HG03045 (cell line): ENCODE measurements around the gene COX20.
"Not testable (repeated sequence)": the region's sequence is repeated elsewhere in the genome, so short reads cannot be mapped to it uniquely, and the experiment has no call there.

ENCODE experiments used
- ATAC-seq: cut with Tn5 transposase; IDR thresholded peaks from one replicate; pipeline ENCODE4 v1.9.1; 2021; ENCODE audit warnings: mild to moderate bottlenecking, moderate library complexity; ENCODE audit not compliant: unreplicated experiment

The COX20 gene, protein sequence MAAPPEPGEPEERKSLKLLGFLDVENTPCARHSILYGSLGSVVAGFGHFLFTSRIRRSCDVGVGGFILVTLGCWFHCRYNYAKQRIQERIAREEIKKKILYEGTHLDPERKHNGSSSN

DNA sequence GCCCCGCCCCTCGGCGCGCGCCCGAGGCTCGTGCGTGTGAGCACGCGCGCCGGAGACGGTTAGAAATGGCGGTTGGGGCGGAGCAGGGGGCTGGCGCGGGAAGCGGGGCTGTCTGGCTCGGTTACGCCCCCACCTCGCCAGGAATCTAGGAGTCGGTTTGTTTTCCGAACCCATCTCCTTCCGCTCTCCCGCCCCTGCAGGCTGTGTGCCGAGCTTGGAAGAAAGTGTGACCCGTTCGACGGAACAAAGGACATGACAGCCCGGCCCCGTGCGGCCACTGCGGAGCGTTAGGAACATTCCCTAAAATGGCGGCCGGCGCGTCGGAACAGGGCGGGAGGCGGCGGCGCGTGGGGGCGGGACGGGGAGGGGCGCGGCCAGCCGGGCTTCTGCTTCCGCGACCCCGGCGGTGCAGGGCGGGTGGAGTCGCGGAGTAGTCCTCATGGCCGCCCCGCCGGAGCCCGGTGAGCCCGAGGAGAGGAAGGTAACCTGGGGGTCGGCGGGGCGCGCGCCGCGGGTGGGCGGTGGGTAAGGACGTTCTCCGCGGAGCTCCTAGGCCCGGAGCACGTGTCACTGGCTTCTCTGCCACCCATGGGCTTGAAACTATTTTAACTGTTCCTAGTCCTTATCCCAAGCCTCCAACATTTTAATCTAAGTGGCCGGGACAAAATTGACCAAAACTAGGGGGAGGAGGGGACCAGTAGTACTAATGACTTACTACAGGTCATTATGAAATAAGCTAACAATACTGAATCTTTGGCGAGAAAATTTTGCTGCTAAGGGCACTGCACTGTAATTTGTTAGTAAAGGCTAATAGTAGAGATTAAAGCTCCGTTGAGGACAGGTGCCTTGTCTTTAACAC, at the start of gene COX20:
COX20 (plus strand) TSS at position 383 of the 859 bp plus-strand sequence; CDS start at position 440, 57 bp downstream.
- peak; percentile 65 for ATAC-seq

DNA sequence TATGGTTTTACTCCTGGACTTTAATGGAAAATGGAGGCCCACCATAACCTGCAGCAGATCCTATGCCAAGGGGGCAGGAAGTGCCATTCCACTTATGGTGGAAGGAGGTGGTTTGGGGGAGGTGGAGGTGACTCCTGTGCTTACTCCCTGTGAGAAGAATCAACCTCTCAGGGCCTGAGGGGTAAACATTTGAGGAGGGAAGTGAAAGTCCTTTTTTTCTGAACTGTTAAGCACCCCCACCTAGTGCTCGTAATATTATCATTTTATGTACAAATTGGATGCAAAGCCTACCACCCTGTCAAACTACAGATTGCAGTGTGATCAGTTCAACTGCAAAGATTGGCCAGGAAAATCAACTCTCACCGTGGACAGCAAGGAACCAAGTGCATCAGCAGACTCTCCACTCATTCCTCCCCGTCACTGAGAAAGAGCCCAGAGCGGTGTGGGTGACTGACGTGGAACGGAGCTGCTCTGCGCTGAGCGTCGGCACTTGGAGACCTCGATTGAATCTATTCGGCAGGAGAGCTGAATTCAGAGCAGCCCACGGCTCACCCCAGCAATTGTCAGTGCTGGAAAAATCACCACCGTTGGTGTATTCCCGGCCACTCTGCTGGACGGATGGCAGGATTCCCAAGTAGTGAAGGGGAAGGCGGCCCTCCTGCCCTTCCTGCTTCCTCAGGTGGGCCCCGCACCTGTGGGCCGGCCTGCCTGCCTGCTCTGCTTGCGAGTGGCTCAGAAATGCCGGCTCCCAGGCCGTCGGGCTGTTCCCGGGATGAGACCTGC, 46.8 kb upstream of the COX20 start:
- ATAC-seq: no peak

DNA sequence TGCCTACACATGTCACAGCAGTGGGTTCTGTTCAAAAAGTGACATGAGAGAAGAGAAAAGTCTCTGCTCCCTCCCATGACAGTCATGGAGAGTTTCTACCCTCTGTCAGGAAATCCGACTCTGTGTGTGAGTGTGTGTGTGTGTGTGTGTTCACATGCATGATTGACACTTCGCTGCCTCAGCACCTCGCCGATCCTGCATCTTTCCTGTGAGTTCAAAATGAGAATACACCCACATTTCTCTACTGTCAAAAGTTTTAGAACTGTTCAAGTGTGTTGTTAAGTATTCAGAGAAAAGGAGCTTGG, 46.2 kb upstream of the COX20 start:
- ATAC-seq: no peak

DNA sequence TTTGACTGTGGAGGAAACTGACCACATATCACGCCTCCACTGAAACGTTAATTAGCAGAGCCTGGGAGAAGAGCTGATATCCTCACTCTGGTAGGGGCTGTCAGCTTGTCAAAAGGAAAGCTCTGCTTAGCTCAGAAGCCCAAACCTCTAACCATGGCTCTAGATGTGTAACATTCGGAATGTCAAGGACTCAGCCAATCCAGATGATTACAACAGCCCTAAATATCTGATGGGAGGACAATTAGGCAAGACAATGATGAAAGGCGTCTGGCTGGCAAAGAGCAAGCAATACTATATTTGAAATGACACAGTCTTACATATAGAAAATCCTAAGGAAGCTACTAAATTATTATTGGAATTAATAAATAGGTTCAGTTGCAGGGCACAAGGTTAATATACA, 45.7 kb upstream of the COX20 start:
- ATAC-seq: no peak

DNA sequence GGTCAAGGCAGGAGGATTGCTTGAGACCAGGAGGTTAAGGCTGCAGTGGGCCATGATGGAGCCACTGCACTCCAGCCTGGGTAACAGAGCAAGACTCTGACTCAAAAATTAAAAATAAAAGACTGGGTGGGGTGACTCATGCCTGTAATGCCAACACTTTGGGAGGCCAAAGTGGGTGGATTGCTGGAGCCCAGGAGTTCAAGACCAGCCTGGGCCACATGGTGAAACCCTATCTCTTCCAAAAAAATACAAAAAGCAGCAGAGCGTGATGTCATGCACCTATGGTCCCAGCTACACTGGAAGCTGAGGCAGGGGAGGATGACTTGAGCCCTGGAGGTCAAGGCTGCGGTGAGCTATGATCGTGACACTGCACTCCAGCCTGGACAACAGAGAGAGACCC, 44.4 kb upstream of the COX20 start:
- no peak for ATAC-seq

DNA sequence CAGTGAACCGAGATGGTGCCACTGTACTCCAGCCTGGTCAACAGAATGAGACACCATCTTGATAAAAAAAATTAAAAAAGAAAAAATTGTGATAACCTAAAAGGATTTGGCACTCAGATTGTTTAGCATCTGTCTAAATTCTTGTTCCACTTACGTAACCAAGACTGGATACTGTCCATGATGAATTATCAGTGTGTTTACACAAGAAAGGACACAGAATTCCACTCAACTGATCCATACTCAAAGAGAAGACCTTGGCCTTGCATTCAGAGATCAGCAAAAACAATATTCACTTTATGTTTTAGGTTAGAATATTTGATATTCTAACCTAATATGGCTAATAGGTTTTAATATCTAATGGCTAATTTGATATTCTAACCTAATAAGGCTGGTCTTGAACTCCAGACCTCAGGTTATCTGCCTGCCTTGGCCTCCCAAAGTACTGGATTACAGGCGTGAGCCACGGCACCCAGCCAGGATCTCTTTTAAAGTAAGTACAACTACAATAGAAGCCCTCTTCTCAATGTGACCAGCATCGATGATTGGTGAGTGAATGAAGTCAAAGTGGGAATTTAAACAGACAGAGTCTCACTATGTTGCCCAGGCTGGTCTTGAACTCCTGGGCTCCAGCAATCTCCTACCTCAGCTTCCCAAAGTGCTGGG, 43.1 kb upstream of the COX20 start:
- no peak for ATAC-seq

DNA sequence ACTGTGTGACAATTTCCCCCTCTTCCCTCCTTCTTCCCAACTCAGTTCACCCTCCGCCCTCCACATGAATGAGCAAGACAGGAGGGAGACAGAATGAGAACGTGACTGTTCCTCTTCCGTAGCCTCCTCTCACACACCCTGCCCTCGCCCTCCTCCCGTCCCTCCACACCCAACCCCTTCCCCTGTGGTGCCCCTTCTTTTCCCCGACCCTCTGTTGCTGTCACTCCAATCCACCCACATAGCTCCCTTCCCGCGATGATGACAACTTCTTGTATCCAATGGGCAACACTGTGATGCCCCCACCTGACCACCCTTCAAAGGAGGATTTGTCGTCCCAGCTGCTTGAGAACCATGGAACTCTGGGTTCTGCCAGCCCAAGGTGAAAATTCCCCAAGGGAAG, 41.4 kb upstream of the COX20 start:
- ATAC-seq: no peak

DNA sequence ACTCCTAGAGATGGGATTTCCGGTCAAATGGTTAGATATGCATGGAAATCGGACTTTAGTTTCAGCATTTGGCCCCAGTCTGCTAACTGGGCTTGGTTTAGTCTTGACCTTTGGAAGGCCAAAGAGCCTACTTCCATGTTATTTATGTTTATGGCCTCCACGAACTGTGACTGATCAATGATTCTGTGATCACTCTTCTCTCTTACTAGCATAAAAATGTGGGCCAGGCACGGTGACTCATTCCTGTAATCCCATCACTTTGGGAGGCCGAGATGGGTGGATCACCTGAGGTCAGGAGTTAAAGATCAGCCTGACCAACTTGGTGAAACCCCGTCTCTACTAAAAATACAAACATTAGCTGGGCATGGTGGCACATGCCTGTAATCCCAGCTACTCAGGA, 40.9 kb upstream of the COX20 start:
- ATAC-seq: not testable (repeated sequence)

DNA sequence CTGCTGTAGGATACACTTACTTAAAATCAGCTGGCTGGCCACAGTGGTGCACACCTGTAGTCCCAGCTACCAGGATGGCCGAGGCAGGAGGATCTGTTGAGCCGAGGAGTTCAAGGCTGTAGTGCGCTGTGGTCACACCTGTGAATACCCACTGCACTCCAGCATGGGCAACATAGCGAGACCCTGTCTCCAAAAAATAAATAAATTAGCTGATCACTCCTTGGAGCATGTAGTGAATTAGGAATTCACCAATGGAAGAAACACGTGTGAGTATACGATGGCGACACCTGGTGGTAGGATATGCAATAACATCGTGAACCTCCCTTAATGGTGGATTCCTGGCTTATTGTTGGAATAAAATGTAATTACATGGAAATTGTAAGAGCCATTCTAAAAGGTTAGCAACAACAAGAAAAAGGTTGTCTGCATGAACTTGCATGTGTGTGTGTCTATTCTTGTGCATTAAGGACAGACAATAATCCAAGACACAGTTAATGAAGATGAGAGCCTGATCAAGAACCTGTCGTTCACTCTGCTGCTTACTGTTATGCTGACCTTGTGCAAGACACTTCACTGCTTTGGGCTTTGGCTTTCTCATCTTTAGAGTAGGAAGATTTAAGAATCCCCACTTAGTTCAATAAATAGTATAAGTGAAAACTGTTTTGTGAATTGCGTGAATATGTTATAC, 38.6 kb upstream of the COX20 start:
- ATAC-seq: no peak

DNA sequence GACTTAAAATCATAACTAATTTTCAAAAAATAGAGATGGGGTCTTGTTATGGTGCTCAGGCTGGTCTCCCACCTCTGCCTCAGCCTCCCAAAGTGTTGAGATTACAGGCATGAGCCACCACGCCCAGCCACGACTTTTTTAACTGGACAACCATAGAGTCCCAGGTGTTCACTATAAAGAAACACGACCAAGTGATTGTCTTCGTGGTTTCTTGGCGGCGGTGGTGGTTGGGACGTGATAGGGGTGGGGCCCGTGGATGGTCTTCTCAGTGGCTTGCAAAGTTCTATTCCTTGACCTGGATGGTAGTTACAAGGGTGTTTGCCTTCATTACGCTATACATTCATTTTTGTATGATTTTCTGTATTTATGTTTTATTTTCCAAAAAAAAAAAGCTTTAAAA, 34.6 kb upstream of the COX20 start:
- ATAC-seq: no peak

DNA sequence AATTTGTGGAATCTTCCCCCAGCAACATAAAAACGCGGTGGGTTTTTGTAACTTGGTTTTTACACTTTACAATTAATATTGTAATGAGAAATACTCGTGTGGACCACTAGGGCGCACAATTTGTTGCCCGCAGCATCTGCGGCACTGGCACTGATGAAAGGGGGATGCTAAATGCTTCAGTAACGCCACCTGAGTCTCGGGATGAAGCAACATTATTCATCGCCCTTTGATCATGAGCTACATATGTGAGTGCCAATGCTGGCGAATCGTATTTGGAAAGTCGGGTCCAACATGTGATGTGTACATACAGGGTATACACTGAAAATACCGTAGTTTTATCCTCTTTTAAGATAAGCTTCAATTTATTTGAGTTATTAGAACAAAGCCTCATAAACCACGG, 34.2 kb upstream of the COX20 start:
- peak; percentile 57 for ATAC-seq

DNA sequence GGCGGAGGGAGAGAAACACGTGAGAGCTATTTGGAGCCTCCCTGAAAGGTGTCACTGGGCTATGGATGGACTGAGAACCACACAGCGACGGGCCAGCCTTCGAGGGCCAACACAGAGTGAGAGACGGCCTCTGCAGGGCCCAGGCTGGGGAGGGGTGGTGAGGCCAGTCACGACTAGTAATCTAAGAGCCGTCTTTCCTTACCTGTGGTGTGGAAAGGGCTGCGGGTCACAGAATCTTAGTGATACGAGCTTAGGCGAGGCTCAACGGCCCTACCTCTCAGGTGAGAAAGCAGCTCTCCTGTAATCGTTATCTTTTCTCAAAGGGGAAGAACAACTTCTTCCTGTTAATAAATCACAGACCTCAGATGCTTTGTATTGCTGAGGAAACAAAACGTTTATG, 33.4 kb upstream of the COX20 start:
- ATAC-seq: no peak

DNA sequence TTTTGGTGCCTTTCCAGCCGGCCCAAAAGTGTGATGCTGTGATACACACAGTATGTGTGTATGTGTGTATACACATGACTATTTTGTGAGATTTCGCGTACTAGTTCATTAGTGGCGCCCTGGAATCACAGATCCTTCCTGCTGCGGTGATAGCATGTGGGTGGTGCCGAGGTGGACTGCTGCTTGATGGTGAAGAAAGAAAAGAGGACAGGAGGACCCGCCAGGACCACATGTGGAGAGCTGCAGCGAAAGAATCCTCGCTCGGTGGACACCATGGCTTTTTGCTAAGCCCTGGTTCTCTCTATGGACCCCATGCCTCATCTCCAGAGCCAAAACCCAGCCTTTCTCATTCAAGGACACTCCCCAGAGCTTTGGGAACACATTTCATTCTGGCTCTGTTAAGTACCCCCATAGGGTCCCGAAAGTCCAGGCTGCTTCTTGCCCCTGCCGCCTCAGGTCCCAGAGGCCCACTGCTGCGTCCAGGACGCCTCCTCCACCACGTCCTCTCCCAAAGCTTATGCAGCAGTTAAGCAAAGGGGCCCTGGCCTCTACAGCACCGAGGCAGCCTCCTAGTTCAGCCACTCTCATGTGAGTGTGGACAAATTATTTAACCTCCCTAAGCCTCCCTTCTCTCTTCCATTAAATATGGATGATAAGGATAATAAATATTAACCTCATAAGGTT, 32.8 kb upstream of the COX20 start:
- ATAC-seq: no peak

DNA sequence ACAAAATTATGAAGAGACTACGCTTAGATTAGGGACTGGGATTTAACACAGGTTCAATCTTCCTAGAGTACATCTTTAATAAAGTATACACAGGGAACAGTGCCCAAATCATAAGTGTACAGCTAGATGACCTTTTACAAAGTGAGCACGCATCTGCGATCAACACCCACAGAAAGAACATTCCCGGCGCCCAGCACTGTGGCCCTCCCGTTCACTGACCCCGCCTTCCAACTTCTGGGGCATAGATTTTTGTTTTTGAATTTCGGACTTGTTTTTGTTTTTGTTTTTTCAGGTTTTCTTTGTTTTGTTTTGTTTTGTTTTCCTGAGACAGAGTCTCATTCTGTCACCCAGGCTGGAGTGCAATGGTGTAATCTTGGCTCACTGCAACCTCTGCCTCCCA, 30.6 kb upstream of the COX20 start:
- no peak for ATAC-seq

DNA sequence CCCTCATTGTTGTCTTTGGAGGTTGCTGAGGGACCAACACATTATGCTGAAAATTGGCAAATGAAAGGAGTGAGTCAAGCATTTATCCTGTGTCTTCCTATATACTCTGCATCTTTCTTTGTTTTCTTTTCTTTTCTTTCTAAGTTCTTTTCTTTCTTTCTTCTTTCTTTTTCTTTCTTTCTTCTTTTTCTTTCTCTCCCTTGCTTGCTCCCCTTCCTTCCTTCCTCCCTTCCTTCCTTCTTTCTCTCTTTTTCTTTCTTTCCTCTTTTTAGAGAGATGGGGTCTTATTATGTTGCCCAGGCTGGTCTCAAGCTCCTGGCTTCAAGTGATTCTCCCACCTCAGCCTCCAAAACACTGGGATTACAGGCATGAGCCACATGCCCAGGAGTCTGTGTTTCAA, 28.3 kb upstream of the COX20 start:
- ATAC-seq: no peak

DNA sequence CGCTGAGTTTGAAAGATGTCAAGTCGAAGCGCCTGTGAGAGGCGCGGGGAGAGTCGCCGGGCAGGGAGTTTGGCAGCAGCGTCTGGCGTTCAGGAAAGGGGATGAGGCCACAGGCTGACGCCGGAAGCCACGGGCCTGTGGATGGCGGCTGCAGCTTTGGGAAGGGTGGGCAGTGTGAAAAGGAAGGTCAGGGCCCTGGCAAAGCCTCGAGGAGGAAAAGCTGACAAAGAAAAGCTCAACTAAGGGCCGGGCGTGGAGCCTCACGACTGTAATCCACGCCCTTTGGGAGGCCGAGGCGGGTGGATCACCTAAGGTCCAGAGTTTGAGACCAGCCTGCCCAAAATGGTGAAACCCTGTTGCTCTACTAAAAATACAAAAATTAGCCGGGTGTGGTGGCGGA, 25.2 kb upstream of the COX20 start:
- ATAC-seq: no peak

DNA sequence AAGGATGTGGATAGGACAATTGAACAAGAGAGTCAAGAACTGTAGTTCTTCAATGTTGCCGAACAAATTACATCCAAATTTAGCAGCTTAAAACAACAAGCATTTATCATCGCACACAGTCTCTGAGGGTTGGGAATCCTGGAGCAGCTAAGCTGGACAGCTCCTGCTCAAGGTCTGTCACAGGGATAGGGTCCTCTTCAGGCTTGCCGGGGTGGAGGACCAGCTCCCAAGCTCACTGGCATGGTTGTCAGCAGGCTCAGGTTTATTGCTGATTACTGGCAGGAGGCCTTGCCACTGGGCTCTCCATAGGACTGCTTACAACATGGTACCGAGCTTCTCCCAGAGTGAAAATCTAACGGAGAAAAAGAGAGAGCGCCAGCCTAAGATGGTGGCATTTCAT, 22.1 kb upstream of the COX20 start:
- no peak for ATAC-seq

DNA sequence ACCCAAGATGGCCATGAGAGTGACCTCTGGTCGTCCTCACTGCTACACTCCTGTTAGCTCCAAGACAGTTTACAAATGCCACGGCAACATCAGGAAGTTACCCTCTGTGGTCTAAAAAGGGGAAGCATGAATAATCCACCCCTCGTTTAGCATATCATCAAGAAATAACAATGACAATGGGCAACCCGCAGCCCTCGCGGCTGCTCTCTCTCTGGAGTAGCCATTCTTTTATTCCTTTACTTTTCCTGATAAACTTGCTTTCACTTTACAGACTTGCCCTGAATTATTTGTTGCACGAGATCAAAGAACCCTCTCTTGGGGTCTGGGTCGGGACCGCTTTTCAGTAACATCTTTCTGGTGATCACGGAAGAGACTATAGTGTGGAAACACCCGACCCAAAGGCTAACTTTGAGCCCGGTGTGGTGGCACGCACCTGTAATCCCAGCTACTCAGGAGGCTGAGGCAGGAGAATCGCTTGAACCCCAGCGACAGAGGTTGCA, 19.8 kb upstream of the COX20 start:
- no peak for ATAC-seq

DNA sequence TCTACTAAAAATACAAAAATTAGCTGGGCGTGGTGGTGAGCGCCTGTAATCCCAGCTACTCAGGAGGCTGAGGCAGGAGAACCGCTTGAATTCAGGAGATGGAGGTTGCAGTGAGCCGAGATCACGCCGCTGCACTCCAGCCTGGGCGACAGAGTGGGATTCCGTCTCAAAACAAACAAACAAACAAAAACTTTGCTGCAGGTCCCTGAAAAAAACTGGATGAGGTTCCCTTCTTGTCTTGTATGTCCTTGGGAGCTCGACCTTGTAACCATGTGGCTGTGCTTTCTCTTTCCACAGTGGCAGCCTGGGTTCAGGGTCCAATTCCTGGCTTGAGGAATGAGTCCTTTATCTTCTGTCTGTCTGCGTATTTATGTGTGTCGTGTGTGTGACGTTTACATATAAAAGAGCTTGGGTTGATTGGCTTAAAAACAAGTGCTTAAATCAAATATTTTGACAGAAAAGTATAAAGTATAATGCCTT, 18.0 kb upstream of the COX20 start:
- ATAC-seq: no peak

DNA sequence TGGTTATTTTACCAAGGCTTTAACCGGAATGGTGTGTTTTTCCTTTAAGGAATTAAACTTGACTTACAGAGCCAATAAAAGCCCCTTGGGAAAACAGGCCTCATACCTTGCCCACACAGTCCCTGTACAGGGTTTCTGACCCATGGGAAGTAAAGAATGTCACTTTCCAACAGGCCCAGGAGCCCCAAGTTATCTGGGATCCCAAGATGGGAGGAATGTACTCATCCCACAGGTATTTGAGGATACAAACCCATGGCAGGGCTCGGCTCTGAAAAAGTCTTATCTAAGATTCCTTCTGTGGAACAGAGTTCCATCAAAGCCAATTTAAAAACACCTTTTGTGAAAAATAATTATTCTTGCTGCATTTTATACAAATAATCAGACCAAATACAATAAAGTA, 15.3 kb upstream of the COX20 start:
- no peak for ATAC-seq
